Myocyte (in vitro differentiated cells): ENCODE measurements around the gene KCNJ6. TPM values are rescaled to one million over a fixed set of nuclear protein-coding genes. Genes with fewer than 3 reads are reported as not detected.
A peak's percentile ranks its signal among the peaks of the same experiment; 100 is the strongest.

ENCODE experiments used
- DNase-seq: peaks from one replicate; pipeline ENCODE4 v3.0.0-alpha.2; 2012; ENCODE audit warnings: low read depth
- total RNA-seq: library from RNA; depleted of rRNA; stranded (reverse); fragments of >200 nt; gene quantifications from 2 replicates; pipeline ENCODE4 v1.2.3, GENCODE V29; 2014

KCNJ6 gene
- total RNA-seq, 1 donor from 2014 or later = 18.3 TPM

DNA sequence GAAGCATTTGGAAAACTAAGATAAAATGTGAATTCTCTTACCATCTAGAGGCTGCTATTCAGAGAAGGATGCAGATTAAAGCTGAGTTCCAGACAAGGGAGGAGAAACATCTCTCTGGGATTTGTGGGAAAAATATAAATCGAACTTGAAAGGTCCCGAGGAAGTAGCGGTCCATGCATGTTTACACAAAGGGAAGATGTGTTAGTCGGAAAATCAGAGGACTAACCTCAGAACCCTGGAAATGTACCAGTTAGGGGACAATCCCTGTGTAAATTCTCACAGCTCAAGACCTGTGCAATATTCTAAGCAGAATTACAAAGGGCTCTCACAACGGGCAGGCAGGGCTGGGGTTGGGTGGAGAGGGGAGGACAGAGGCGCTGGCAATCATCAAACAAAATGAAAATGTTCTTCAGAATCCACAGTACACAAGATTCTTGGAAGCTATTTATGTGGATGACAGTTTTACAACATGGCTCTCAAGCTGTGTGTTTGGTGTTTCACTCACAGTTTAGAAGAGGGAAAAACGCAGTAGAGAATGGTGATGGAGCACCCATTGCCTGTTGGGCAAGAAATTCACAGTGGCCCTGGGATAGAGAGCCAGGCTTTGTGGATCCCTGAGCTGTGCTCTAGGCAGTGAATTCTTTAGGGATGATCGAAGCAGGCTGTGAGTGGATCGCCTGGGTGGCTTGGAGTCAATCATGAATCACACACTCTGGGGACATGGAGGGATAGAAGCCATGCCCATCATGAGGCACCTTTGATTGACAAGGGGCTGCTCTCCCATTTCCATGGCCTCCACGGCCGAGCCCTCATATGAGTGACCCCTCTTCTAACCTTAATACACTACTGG lies 47.6 kb downstream of the KCNJ6 start:
- DNase-seq = peak; percentile 70

DNA sequence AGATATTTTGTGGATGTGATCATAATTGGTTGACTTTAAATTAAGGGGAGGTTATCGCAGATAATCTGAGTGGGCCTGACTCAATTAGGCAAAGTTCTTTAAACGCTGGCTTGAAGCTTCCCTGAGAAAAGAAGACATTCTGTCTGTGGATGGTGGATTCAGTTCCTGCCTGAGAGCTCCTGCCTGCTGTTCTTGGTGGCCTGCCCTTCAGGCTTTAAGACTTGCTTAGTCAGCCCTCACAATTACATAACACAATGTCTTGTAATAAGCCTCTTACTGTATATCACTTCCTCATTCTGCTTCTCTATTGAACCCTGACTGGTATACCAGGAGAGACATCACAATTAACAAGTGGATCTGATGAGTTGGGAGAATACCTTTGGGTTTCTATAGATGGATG lies 50.2 kb downstream of the KCNJ6 start:
- DNase-seq = no peak

DNA sequence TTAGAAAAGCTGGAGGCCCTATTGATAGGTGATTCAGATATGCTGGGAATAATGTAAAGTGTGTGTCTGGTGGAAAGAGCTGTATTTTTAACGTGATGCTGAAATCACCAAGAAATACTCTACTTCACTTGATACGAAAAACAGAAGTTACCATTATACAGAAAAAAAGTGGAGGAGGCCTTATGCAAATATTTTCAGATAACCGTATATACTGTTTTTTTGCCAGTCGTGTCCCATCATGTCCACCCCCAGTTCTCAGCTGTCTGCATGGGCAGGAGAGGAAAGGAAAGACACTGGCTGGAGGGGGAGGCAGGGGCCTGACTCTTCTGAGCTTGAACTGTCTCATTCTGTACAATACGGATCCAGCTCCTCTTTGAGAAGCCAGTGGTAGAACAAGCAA lies 51.1 kb downstream of the KCNJ6 start:
- no peak for DNase-seq

DNA sequence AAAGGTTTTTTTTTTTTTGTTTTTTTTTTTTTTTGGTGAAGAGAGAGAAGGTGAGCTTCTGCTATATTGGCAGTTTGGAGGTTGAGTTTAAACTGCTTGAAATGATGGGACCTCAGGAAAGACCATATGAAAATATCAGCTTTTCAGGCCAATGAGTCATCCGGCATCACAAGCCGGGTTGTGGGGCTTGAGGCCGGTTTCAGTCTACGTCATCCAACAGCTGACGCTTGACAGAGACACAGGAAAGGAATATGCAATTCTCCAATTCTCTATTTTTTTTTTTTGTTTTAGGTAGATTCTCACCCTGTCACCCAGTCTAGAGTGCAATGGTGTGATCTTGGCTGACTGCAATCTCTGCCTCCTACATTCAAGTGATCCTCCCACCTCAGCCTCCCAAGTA lies 52.4 kb downstream of the KCNJ6 start:
- DNase-seq = peak; percentile 90

DNA sequence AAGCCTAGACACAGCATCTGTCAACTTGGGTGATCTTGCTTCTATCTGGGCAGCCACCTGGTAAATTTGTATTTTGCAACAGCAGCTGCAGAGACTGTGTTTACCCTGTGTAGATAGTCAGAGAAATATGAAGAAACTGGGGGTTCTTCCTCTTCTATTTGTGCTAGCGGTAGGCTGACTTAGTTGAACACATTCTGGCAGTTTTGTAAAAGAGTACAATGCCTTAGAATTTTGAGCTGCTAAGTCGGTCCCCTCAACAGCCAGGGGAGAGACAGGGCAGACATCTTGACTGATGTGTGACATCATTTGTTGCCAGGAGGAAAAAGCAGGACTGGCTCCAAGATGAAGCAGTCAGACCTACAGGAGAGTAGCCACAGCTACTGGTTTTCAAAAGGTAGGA lies 53.7 kb downstream of the KCNJ6 start:
- DNase-seq = peak; percentile 82

DNA sequence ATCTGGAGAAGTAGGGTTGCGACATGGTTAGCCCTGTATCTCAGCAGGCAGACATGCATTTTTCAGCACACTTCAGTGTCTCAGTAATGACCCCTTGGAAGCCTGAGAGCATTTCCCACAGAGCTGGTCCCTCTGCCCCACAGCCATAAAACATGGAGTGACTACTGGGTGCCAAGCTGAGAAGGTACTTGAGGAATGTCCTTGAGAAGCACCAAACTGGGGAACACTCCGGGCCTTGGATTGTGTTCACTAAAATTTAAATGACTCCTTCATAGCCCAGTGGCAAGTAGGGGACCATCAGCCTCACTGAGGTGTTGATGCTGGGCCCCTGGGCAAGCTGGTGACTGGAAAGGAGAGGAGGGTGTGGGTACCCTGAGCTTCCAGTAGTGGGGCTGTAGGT lies 54.7 kb downstream of the KCNJ6 start:
- DNase-seq = no peak

DNA sequence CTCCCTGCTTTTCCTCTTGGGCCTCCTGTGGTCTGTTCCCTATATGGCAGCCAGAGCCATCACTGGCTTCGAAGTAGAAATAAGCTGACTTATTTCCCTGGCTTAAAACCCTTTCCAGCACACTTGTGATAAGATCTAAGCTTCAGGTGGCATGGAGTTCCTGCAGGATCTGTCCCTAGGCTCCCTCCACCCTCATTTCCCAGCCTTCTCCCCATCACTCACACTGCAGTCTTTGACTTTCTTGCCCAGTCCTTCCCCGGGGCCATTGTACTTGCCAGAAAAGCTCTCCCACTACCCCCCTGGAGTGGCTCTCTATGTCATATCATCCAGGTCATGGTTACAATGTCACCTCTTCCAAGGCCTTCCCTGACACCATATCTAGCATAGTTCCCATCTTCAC lies 55.8 kb downstream of the KCNJ6 start:
- DNase-seq = no peak

DNA sequence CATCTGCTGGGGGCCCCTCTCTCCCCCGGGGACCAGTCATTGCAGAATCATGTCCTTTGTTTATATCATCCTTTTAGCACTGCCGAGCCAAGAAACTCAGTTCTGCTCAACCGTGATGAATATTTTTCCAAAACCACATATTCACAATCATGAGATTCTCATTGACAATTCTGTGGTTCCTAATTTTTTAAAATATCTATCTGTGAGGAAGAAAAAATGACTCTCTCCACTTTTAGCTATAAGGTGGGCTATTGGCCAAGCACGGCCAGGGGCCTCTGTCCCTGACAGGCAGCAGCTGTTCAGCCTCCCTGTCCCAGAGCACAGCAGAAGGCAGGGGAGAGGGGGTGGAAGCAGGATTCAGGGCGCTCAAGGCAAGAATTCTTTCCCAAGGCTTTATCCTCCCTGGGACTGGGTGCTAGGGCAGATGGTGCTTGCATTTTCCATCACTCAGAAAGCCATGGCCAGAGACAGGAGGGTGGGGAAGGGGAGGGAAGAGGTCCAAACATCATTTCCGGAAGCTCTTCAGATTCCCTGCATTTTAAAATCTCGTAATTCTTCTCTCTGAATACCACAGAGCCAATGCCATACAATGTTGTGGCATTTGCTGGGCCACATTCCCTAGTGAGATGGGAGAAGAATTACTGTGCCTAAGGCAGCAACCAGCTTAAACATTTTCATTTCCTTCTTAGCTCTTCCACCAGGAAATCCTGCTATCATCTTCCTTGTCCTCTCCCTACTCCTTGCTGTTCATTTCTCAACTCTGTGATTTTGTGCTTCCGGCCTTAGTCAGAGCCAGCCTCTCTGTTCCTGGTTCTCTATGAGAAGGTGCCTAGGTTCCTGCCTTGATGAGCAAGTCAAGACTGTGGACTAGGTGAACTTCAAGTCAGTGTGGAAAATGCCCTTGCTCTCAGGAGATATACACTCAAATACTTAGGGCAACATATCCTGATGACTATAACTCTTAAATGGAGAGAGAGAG lies 60.3 kb downstream of the KCNJ6 start:
- peak; percentile 93 for DNase-seq

DNA sequence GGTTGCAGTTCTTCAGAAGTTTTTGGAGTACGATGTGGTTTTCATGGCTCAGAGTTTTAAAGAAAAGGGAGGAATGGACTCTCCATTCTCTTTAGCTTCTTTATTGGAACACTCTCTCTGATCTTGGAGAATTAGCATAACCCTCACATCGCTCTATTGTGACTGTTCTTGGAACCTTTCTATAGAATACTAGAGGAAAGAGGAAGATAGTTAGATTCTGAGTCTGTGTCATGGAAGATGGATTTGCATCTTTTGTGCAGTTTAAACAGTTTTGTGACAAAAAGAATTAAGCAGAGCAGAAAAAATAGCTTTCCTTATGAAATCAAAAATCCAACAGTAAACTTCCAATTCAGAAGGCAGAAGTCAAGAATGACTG lies 61.0 kb downstream of the KCNJ6 start:
- DNase-seq = no peak

DNA sequence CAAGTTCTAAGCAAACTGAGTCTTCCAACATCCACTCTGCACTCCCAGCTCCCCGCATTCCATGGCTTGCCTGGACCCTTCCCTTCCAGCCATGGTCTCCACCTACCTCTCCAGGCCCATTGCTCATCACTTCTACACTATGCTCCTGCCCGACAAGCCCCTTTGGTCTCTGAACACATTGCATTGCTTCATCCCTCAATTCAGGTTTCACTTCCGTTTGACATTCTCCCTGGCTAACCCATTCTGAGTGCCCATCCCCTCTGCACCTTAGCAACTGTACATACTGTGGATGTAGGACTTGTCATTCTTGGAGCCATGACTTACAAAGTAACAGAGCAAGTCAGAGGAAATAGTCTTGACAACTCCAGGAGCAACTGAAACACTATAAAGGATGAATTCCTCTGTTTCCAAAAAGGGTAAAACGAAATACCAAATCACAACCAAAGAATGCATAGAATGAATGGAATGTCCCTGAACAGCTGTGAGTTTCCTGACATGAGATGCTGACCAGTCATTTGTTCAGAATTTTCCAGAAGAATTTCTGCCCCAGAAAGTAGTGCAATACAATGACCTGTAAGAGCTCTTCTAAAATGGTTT lies 66.7 kb downstream of the KCNJ6 start:
- peak; percentile 86 for DNase-seq

DNA sequence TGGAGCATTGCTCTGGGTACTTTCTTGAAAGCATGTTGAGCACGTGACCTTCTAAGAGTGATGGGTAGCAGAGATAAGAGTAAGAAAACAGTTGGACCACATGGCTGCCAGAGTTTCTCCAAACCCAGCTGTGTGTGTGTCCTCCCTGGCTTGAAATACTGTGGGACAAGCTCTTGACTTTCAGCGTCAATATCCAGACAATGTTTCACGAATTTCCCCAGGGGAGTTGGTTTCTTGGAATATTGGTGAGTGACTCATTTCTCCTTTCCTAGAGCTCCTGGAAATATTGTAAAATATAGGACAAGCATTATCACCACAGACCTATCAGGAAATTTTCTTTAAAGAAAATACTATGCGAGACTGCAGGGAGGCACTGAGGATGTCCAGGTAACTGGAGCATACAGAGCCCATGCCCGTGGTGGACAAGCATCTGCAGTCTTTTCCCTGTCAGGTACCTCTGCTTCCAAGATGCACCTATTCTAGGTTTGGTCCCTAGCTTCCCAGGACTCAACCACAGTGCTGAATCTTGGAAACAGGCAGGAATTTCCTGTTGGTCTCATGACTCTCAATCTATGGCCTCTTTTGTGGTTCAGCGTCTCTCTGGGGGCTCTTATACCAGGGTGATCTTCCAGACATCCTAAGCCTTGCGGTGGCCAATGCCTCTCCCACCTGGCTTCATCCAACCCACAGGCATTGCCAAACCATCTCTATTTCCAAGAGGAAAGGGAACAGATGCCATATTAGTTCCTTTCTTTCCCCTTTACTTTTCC lies 67.4 kb downstream of the KCNJ6 start:
- peak; percentile 82 for DNase-seq

DNA sequence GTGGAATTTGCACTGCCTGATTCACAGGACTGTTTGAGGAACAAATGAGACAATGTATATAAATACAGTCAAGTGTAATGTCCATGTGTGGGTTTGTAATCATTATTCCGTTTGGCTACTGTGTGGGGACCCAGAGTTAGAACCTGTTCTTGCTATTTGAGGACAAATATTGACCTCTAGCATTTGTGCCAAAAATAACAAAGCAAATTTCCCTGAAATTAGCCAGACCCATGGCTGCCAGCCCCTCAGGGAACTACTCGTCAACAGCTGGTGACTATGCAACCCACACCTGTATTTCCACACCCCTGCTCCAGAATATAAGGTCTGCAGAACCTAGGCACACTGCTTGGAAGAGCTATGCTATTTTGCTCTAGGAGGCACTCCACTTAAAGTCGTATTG lies 70.7 kb downstream of the KCNJ6 start:
- no peak for DNase-seq

DNA sequence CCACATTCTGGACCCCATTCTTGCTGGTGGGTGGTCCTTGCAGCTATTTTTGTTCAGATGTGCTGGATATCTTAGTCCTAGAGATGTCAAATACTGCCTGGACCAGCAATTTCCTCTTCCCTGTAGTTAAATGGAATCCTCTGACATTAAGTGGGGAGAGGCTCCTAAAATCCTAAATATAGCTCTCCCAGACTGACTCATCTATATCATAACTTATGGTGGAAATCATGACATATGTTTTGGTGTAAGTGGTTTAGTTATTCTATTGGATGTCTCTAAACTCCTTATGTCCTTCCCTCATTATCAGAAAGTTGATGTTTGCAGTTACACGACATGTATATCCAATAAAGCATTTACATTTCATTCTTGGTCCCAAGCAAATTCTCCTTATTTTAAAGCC lies 73.1 kb downstream of the KCNJ6 start:
- DNase-seq = no peak

DNA sequence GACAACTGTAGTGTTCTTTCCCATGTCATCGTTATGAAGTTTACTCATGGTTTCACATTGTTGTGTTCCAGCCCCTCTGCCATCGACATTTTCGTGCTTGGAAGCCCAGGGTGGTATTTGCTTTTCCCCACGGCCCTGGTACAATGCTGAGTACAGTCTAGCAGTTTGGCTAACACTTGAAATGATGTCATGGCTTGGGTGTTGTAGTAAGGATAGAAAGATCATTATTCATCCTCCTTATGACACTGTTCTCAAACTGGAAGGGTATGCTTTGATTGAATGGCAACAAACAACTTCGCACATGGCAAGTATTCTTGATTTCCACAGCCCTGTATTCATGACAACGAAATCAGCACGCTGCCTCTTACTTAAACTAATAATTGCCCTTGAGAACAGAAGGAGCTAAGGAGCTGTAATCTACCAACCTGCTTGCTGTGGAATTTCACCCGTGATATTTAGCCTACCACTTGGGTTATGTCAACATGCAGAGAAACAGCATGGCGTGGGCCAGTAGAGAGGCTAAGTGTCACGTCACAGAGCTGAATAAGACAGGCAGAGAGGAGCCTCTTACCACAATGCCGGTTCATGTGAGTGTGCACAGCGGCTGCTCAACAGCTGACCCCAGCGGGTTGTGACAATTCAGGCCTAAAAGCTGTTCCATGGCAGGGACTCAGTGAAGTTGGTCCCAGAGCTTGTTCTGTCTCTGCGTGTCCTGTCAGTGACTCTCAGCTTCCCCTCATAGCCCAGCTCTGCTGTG lies 73.9 kb downstream of the KCNJ6 start:
- DNase-seq = no peak

DNA sequence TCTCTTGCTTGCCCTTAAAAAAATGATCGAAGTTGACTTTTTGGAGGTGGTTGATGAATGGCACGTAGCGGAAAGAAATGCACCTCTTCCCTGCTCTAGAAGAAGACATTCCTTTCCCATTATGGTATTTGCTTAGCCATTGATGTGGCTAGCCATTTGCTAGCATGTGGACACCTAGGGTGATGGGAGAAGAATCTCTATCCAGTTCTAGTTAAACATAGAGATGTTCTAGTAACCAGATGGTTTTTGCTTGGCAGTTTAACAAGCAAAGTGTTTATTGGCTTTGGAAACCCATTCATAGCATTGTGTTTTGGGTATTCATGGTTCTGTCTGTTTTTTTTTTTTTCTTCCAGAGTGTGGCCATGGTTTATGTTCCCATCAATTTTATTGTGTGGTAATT lies 78.9 kb downstream of the KCNJ6 start:
- no peak for DNase-seq

DNA sequence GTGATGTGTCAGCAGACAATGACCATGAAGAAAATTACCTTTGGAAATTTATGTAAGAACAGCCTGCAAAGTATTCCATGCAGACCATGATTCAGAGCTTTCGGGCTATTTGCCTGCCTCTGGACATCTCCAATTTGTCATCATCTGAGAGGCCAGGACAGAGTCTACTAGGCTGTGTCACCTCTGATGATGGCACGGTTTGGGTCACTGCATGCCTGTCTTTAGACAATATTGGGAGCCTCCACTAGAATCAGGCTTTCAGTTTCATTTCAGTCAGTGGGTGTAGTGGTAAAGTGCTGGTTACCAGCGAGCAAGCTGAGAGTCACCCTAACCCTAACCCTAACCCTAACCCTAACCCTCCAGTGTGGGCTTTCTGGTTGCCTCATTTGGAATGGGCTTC lies 80.8 kb downstream of the KCNJ6 start:
- DNase-seq = no peak

DNA sequence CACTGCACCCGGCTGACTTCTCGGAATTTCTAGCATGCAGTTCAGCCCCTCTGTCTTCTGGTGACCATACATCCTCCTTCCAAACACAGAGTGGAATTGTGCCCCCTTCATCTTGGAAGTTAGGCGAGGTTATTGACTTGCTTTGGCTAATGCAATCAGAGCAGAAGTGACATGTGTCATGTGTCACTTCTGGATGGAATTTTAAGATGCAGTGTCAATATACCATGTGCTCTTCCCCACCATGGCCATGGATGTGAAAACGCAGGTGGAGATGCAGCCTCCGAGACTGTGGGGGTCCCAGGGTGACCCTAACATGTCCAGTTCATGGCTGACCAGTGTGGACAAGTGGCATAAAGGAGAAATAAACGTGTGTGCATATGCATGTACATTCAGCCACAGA lies 83.0 kb downstream of the KCNJ6 start:
- DNase-seq = no peak

DNA sequence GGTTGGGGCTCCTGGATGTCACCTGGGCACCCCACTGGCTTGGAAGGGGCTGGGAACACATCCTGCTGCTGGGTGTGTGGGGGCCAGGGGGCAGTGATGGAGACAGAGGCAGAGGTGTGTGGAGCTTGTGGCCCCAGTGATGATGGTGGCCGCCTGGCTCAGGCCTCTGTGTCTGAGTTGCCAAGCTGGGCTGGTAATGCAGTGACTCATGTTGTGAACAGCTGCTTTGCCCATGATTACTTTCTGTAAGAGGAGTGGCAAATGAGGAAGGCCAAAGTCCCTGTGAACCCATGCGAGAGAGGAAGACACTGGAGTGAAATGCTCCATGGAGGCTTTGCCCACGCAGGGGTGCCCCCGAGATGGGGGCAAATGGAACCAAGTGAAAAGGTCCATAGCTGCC lies 86.8 kb downstream of the KCNJ6 start:
- DNase-seq = peak; percentile 92

DNA sequence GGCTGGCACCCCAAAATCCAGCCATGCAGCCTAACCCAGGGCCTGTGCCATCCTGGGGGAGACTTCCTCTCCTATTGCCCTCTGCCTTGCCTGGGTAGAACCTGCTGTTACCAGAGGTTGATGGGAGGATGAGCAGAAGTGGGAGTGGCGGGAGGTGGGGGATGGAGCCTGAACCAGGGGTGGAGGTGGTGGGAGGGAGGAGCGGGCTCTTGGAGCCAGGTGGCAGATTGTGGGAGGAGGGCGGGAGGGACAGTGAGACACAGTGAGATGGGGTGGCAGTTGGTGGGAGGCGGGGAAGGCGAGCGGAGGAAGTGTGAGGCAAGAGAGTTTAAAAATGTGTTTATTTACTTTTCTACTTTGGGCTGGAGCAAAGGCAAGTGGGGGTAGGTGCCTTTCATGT lies 87.3 kb downstream of the KCNJ6 start:
- DNase-seq = no peak

DNA sequence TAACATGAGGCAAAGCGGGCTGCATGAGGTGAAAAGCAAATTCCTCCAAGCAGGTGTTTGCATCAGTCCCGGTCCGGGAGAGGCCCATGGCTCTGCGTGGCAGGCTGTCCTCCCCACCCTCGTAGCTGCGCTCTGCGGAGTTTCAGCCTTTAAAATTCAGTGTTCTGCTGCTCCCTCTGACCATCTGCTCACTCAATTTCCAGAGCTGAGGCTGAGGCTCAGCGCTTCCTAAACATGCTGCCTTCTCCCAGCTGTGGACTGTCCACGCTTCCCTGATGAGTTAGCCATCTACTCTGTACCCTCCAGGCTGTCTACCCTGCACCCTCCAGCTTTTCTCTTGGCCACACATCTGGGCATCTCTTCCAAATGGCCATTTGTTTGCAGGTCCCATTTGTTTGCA lies 87.7 kb downstream of the KCNJ6 start:
- no peak for DNase-seq
